Kidney epithelial cell (primary cell): ENCODE data around the gene TSKS. TPM values are rescaled to one million over a fixed set of nuclear protein-coding genes. Genes with fewer than 3 reads are reported as not detected.

ENCODE experiments used
- DNase-seq: peaks from one replicate; pipeline ENCODE4 v3.0.0-alpha.2; 2010; ENCODE audit warnings: low read depth
- H3K27me3 ChIP-seq: 2 replicates; pipeline ENCODE4 v1.6.0; 2011; ENCODE audit warnings: low read length; ENCODE audit not compliant: control insufficient read depth, insufficient read depth
- H3K36me3 ChIP-seq: 2 replicates; pipeline ENCODE4 v1.5.1; 2011; ENCODE audit warnings: low read length; ENCODE audit not compliant: control insufficient read depth, insufficient read depth
- H3K4me3 ChIP-seq: 2 replicates; pipeline ENCODE4 v1.5.1; 2011; ENCODE audit warnings: low read depth, mild to moderate bottlenecking, control low read depth, low read length
- CTCF ChIP-seq: IDR thresholded peaks from 2 replicates; pipeline ENCODE4 v1.5.1; 2011; ENCODE audit warnings: mild to moderate bottlenecking, moderate library complexity, low read length, control low read depth, inconsistent platforms; ENCODE audit not compliant: insufficient read depth, poor library complexity, severe bottlenecking
- total RNA-seq: library from RNA; depleted of rRNA; stranded (reverse); fragments of >200 nt; gene quantifications from 2 replicates; pipeline ENCODE4 v1.2.3, GENCODE V29; 2015

Gene TSKS
- total RNA-seq, 1 donor from 2014 or later: not detected

GRCh38 chr19:49803529-49803856, 40.4 kb upstream of the TSKS start:
- no peaks in the 10 kb centered on the region for H3K27me3 ChIP-seq
- no peak for DNase-seq
- no peak overlapping the region for H3K4me3 ChIP-seq
- no peaks in the 10 kb centered on the region for H3K36me3 ChIP-seq
- TF ChIP-seq CTCF: no peak

- DNase-seq: no peak
- TF ChIP-seq CTCF: no peak
- Histone ChIP-seq H3K4me3 (no peak overlapping the region), H3K27me3 (no peaks in the 10 kb centered on the region), H3K36me3 (no peaks in the 10 kb centered on the region)
Observed at GRCh38 chr19:49802836-49803528, 39.9 kb upstream of the TSKS start.

GRCh38 chr19:49801966-49802661, 39.0 kb upstream of the TSKS start:
- TF ChIP-seq CTCF: peak; percentile 38
- Histone ChIP-seq H3K27me3 (no peaks in the 10 kb centered on the region), H3K36me3 (no peaks in the 10 kb centered on the region), H3K4me3 (peak overlapping the region; percentile 40)
- peak; percentile 44 for DNase-seq

GRCh38 chr19:49801401-49801888, 38.3 kb upstream of the TSKS start:
- no peak for TF ChIP-seq CTCF
- no peak for DNase-seq
- Histone ChIP-seq H3K4me3 (peak overlapping the region; percentile 40), H3K27me3 (no peaks in the 10 kb centered on the region), H3K36me3 (peaks cover 1% of the 10 kb centered on the region)

GRCh38 chr19:49800771-49801170, 37.7 kb upstream of the TSKS start:
- Histone ChIP-seq H3K36me3 (peaks cover 2% of the 10 kb centered on the region), H3K27me3 (no peaks in the 10 kb centered on the region), H3K4me3 (no peak overlapping the region)
- TF ChIP-seq CTCF: no peak
- DNase-seq: no peak
